Left renal pelvis (tissue), 4 donors: ENCODE measurements around the gene TBL1X. TPM values are rescaled to one million over a fixed set of nuclear protein-coding genes. Genes with fewer than 3 reads are reported as not detected.

ENCODE experiments used
- DNase-seq, 4 donors: peaks; one replicate each; pipeline ENCODE4 v3.0.0-alpha.2; 2013; ENCODE audit warnings: low read depth in 4 of 4, low spot score in 3 of 4
- polyA plus RNA-seq, 4 donors: library from polyadenylated mRNA; unstranded; fragments of 120-200 nt; gene quantifications; one replicate each; pipeline ENCODE4 v1.2.1, GENCODE V29; 2013; ENCODE audit not compliant: insufficient read length in 4 of 4

TBL1X gene
- polyA plus RNA-seq, 4 donors: 23.2 to 27.4 (median 25.9) TPM

- no peak for DNase-seq
Observed at GRCh38 chrX:9493936-9494335, 29.1 kb downstream of the TBL1X start.

GRCh38 chrX:9494771-9495170 lies 29.9 kb downstream of the TBL1X start:
- no peak for DNase-seq

- DNase-seq: no peak
Observed at GRCh38 chrX:9495496-9495895, 30.6 kb downstream of the TBL1X start.

- no peak for DNase-seq
Observed at GRCh38 chrX:9498236-9498635, 33.4 kb downstream of the TBL1X start.

- DNase-seq: no peak
Observed at GRCh38 chrX:9500584-9500983, 35.7 kb downstream of the TBL1X start.

GRCh38 chrX:9501362-9501761 lies 36.5 kb downstream of the TBL1X start:
- no peak for DNase-seq

- DNase-seq: no peak
Observed at GRCh38 chrX:9503261-9503660, 38.4 kb downstream of the TBL1X start.

GRCh38 chrX:9510366-9510765 lies 45.5 kb downstream of the TBL1X start:
- no peak for DNase-seq

- no peak for DNase-seq
Observed at GRCh38 chrX:9510980-9511379, 46.1 kb downstream of the TBL1X start.

GRCh38 chrX:9515489-9515888 lies 50.6 kb downstream of the TBL1X start:
- DNase-seq: no peak

- DNase-seq: no peak
Observed at GRCh38 chrX:9515973-9516538, 51.2 kb downstream of the TBL1X start.

- no peak for DNase-seq
Observed at GRCh38 chrX:9516635-9517034, 51.8 kb downstream of the TBL1X start.

GRCh38 chrX:9518051-9518450 lies 53.2 kb downstream of the TBL1X start:
- no peak for DNase-seq

GRCh38 chrX:9518889-9519288 lies 54.0 kb downstream of the TBL1X start:
- DNase-seq: no peak

GRCh38 chrX:9519546-9520216 lies 54.8 kb downstream of the TBL1X start:
- DNase-seq: no peak

- DNase-seq: no peak
Observed at GRCh38 chrX:9520217-9520590, 55.3 kb downstream of the TBL1X start.

- no peak for DNase-seq
Observed at GRCh38 chrX:9522378-9523155, 57.7 kb downstream of the TBL1X start.

- no peak for DNase-seq
Observed at GRCh38 chrX:9525511-9526248, 60.8 kb downstream of the TBL1X start.

GRCh38 chrX:9526965-9527364 lies 62.1 kb downstream of the TBL1X start:
- DNase-seq: no peak

GRCh38 chrX:9528498-9528897 lies 63.6 kb downstream of the TBL1X start:
- DNase-seq: no peak

GRCh38 chrX:9529223-9529622 lies 64.4 kb downstream of the TBL1X start:
- no peak for DNase-seq
